ENCODE data around the gene CCL7.

DNA sequence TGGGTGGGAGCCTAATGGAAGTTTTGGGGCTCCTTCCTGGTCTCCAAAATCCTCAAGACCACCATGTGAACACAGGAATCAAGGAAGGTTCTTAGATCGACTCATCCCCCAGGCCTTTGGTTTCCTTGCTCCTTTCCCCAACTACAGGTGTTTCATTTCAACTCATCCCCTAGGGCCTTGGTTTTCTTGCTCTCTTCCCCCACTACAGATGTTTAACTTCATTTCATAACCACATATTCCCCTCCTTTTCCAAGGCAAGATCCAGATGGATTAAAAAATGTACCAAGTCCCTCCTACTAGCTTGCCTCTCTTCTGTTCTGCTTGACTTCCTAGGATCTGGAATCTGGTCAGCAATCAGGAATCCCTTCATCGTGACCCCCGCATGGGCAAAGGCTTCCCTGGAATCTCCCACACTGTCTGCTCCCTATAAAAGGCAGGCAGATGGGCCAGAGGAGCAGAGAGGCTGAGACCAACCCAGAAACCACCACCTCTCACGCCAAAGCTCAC is 15.3 kb downstream of the CCL7 start, which contains the start of gene CCL11:
- TF ChIP-seq, protein P1, sequence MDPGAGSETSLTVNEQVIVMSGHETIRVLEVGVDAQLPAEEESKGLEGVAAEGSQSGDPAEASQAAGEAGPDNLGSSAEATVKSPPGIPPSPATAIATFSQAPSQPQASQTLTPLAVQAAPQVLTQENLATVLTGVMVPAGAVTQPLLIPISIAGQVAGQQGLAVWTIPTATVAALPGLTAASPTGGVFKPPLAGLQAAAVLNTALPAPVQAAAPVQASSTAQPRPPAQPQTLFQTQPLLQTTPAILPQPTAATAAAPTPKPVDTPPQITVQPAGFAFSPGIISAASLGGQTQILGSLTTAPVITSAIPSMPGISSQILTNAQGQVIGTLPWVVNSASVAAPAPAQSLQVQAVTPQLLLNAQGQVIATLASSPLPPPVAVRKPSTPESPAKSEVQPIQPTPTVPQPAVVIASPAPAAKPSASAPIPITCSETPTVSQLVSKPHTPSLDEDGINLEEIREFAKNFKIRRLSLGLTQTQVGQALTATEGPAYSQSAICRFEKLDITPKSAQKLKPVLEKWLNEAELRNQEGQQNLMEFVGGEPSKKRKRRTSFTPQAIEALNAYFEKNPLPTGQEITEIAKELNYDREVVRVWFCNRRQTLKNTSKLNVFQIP (CRISPR knock-in tag; IDR thresholded peaks at IDR 0.05; ENCODE audit: borderline replicate concordance, low read depth), result no peak
- no peak for TF ChIP-seq OSR1 (CRISPR knock-in tag; IDR thresholded peaks at IDR 0.05)
- TF ChIP-seq, protein P2, sequence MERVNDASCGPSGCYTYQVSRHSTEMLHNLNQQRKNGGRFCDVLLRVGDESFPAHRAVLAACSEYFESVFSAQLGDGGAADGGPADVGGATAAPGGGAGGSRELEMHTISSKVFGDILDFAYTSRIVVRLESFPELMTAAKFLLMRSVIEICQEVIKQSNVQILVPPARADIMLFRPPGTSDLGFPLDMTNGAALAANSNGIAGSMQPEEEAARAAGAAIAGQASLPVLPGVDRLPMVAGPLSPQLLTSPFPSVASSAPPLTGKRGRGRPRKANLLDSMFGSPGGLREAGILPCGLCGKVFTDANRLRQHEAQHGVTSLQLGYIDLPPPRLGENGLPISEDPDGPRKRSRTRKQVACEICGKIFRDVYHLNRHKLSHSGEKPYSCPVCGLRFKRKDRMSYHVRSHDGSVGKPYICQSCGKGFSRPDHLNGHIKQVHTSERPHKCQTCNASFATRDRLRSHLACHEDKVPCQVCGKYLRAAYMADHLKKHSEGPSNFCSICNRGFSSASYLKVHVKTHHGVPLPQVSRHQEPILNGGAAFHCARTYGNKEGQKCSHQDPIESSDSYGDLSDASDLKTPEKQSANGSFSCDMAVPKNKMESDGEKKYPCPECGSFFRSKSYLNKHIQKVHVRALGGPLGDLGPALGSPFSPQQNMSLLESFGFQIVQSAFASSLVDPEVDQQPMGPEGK (CRISPR knock-in tag; IDR thresholded peaks at IDR 0.05; ENCODE audit: borderline replicate concordance), result no peak
- TF ChIP-seq BACH2 (CRISPR knock-in tag; IDR thresholded peaks at IDR 0.05; ENCODE audit: borderline replicate concordance), result no peak
- TF ChIP-seq, protein P3, sequence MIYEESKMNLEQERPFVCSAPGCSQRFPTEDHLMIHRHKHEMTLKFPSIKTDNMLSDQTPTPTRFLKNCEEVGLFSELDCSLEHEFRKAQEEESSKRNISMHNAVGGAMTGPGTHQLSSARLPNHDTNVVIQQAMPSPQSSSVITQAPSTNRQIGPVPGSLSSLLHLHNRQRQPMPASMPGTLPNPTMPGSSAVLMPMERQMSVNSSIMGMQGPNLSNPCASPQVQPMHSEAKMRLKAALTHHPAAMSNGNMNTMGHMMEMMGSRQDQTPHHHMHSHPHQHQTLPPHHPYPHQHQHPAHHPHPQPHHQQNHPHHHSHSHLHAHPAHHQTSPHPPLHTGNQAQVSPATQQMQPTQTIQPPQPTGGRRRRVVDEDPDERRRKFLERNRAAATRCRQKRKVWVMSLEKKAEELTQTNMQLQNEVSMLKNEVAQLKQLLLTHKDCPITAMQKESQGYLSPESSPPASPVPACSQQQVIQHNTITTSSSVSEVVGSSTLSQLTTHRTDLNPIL (CRISPR knock-in tag; IDR thresholded peaks at IDR 0.05; ENCODE audit: low read depth), result no peak

Measured in SK-N-SH treated with all-trans-retinoic acid at 6 μM for 48 hours (cell line).